G401.6 (cell line): Measurements from ENCODE around the gene BASP1.
"Not testable (repeated sequence)": the region's sequence is repeated elsewhere in the genome, so short reads cannot be mapped to it uniquely, and the experiment has no call there.

Experiments
- FAIRE-seq: peaks from 2 replicates; lab custom pipeline; 2012; peaks lifted over from hg19 to GRCh38; lab: Jason Lieb, UNC

Gene BASP1

GRCh38 chr5:17223367-17224185, 6.1 kb downstream of the BASP1 start:
- FAIRE-seq: no peak

DNA sequence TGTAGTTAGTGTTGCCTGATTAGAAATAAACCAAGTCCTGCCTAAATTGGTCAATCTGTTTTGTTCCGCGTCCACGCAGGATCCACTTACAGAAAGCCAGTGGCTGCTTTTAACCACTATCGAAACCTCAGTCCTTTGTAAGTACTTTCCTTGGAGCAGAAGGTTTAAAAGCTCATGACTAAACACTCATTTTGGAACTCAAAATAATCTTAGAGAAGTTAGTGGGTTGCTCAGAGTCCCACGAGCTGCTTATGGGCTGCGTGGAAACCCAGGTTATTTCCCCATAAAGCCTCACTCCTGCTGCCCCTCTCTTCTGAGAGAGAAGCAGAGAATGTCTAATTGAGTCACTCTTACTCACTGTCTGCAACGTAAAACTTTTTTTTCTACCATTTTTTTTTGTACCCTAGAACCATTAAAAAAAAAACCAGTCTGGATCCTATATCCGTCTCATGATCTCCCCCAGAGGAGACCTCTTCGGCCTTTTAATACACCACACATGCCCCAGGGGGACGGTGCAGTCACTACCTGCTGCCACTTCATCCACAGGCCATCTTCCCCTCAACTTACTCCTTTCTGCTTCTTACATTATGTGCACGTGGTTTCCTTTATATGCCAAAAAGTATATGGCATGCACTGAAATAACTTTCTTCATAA, 7.6 kb downstream of the BASP1 start:
- FAIRE-seq: no peak

DNA sequence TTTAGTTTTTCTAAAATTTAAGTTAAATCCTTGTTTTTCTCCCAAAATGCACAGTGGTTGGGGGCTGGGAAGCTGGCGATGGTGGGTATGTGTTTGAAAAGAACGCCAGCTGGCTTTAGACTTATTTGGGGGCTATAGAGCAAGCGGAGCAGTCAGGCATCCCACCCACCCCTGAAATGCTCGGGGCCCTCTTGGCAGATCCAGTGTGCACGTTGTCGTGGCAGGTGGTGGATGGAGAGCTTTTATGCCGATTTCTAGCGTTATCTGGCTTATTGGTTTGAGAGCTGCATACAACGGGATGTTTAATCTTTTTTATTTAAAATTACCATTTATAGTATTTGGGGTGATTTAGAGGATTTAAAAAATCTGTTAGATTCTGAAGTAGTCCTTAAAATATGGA, 8.1 kb downstream of the BASP1 start:
- FAIRE-seq: no peak

GRCh38 chr5:17227868-17228267, 10.4 kb downstream of the BASP1 start:
- FAIRE-seq: no peak

DNA sequence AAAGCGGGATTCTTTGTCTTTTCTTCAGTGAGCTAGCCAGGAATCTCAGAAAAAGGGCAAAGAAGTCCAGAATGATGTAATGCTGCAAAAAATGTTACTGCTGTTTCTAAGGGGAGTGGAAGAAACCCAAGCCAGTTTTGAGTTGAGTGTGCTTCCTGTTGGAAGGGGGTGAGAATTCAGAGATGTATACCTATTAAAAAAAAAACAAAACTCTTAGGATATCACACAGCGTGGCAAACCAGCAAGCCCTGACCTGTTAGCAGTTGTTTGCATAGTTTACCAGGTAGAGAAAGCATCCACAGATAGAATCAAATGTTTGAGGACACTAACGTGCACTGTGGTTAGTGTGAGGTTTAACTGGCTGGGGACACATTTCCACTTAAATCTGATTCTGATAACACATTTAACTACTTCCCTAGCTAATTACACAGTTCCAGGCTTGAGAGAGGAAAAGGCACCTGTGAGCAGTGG, 11.4 kb downstream of the BASP1 start:
- FAIRE-seq: no peak

DNA sequence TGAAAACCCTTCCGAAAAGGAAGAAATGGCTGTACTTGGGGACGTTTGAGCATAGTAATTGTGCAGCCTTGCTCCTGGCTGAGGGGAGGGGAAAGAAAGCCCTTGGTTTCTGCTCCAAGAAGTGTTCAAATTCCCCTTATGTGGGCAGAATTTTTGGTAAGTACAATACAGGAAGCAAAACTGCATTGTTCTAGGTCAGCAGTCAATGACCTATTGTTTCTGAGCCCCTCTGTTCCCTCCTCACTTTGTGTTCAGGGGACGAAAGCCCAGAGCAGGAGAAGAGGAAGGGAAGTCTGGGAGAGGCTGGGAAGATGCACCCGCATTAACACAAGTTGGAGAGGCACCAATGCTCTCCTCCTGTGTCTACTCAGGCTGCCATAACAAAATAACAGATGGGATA, 11.9 kb downstream of the BASP1 start:
- no peak for FAIRE-seq

- FAIRE-seq: no peak
Observed at GRCh38 chr5:17230191-17230590, 12.8 kb downstream of the BASP1 start.

DNA sequence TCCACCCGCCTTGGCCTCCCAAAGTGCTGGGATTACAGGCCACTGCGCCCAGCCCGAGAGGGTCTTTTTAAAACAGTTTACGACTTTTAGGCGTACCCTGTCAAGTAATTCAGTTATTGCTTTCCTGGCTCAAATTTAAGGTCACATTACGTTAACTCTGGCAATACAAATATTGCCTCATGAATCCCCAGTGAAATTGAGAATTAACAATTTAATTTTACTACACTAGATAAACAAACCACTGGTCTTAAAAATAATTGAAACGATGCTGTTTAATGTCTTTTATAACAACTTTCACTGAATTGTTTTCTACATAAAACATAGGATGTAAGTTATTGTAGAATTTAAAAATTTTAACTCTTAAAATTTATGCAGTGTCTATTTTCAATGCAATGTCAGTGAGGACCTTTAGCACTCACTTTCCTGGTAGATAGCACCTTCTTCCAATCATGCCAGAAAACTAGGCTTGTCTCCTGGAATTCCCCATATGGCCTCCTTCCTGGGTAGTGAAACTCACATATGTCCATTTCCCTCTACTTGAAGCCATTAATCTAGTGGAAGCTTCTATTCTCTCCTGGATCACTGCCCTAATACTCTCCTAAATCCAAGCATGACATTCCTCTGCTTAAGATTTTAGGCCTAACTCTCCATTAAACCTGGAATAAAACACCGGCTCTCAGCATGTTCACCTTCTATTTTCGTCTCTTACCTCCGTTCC, 13.5 kb downstream of the BASP1 start:
- no peak for FAIRE-seq

DNA sequence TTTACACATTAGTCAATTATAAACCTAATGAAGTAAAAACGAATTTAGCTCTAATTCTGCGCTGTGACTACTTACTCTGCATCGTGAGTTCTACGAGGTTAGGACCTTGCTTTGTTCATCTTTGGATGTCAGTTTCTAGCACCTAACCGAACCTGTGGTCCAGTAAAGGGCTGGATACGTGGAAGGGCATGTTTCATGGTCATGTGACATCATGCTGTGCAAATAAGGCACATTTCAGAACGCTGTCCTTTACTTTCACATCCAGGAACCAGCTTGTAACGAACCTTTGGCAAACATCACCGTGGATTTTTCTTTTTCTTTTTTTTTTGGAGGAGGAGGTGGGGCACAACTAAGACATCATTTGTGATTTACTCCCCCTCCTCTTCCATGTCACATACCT, 15.0 kb downstream of the BASP1 start:
- no peak for FAIRE-seq

- FAIRE-seq: no peak
Observed at GRCh38 chr5:17233488-17233887, 16.1 kb downstream of the BASP1 start.

DNA sequence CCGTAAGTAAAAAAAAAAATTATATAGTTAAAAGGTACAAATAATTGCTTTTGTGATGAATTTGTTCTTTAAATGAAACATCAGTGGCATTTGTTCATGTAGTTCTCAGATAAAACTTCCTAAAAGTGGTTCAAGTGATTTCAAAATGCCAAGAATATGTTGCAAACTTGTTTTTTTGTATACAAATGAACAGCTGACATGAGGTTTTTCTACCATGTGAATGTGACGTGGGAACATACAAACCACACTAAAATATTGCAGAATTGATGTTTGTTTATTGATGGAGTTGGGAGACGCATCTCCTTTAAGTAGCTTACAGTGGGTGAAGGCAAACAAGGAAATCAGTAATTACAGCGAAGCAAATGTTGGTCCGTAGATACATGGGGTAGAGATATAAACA, 16.9 kb downstream of the BASP1 start:
- FAIRE-seq: no peak

DNA sequence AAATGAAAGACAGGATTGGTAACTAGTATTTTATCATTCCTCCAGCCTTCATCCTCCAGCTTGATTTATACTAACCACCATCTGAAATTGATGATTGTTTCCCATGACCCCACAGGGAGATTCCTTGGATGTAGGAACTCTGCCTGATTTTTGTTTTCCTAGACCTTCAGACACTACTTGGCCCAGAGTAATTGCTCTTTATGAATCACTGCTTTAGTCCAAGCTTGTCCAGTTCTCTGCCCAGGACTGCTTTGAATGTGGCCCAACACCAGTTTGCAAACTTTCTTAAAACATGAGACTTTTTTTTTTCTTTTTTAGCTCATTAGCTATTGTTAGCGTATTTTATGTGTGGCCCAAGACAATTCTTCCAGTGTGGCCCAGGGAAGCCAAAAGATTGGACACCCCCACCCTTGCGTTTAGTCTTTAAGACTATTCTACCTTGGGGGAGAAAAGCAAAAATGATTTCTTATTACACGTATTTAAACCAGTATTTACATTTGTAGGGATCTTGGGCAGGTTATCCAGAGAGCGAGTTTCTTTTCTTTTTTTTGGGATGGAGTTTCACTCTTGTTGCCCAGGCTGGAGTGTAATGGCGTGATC, 18.4 kb downstream of the BASP1 start:
- no peak for FAIRE-seq

DNA sequence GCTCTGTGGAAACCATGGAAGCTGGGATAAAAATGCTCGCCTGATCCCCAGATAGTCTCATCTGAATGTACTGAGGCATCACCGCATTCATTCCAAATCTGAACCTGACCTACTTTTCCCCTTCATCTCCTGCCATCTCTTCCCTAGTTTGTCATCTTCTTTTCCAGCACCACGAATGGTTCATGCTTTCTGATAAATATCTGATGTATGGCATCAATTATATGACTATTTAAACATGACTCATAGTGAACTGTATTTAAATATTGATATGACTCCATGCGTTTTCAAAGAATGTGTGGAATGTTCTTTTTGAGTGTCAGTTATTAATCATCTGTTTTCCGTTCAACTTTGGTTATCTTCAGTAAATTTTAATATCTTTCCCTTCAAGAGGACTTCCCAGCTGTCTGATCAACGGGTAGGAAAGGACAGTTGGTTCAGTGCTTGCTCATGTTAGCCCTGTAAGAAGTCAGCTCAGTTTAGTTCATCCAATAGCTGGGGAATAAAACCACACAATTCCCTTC, 21.1 kb downstream of the BASP1 start:
- FAIRE-seq: no peak

GRCh38 chr5:17239953-17240352, 22.5 kb downstream of the BASP1 start:
- no peak for FAIRE-seq

GRCh38 chr5:17240487-17240886, 23.1 kb downstream of the BASP1 start:
- no peak for FAIRE-seq

GRCh38 chr5:17241635-17242034, 24.2 kb downstream of the BASP1 start:
- no peak for FAIRE-seq

GRCh38 chr5:17243287-17244063, 26.0 kb downstream of the BASP1 start:
- FAIRE-seq: no peak

DNA sequence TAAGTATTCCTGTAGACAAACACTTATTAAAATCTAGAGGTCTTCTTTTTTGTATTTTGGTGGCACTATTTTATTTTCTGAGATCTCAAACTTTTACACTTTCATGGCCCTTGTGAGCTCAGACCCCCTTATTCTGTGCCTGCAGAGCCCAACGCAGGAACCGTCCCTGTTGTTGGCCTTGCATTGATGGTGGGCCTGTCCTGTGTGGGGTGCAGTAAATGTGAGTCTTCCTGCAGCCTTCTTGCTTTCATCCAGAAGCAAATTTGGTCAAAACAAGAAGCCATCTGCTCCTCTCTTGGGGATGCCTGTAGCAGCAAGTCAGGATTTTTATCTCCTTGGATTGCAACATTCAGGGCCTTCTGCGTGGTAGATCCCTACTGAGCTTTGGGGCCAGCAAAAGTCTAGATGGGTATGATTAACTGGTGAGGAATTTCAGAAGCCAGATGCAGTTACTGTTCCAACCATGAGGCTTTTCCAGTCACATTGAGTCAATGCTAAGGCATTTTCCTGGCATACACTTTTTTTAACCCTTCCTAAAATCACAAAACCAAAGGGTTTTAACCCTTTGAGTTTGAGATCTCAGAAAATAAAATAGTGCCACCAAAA, 31.7 kb downstream of the BASP1 start:
- FAIRE-seq: no peak

DNA sequence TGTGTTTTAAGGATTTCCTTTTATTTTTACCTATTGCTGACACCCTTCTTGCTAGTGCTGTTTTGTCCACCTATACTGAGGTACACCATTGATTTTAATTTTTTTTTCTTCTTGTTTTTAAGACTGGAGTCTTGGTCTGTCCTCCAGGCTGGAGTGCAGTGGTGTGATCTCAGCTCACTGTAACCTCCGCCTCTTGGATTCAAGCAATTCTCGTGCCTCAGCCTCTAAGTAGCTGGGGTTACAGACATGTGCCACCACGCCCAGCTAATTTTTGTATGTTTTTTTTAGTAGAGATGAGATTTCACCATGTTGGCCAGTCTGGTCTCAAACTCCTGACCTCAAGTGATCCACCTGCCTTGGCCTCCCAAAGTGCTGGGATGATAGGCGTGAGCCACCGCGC, 32.4 kb downstream of the BASP1 start:
- FAIRE-seq: not testable (repeated sequence)

- FAIRE-seq: no peak
Observed at GRCh38 chr5:17252543-17252942, 35.1 kb downstream of the BASP1 start.

DNA sequence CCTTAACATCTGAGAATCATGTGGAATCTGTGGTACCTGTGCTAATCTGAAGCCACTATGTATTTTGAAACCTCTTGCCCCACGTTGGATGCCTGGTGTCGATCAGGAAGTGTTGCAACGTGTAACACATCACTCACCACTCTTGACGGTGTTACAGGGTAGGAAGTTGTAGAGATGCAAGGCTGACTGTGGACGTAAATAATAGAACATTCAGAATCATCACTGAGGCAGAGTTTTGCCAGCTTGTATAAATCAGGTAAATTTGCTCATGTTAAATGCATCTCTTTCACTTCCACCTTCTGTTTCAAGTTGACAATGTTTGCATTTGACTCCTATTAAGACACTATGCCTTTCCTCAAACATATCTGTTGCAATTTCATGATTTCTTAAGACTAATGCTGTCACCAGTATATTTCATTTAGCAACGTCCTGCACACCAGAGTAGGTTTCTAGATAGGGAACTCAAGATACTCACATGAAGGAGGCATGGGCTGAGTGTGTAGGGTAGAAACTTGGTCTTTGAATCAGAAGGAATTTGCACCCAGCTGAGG, 38.1 kb downstream of the BASP1 start:
- FAIRE-seq: no peak
